RWPE1 (cell line): Measurements from ENCODE around the gene ACTL6B.

Experiments used
- CTCF ChIA-PET: fragments of 350-600 bp; sonication (Branson Sonifier 250); formaldehyde crosslinking; extraction: SDS; loops from one replicate; lab custom pipeline; 2021; lab: Yijun Ruan, JAX
- POLR2A ChIA-PET: fragments of 400-600 bp; formaldehyde crosslinking; extraction: SDS; loops from one replicate; lab custom pipeline; 2020; ENCODE audit warnings: antibody characterized with exemption; ENCODE audit not compliant: low non-redundant PET; lab: Yijun Ruan, JAX
- DNase-seq: peaks from one replicate; pipeline ENCODE4 v3.0.0; 2012; ENCODE audit warnings: low spot score
- H3K27ac ChIP-seq: fragments of 450-650 bp; 2 replicates; pipeline ENCODE4 v1.5.1; 2017
- CTCF ChIP-seq: fragments of 450-650 bp; conservative IDR thresholded peaks from 2 replicates; pipeline ENCODE4 v1.5.1; 2017; ENCODE audit warnings: low read depth, mild to moderate bottlenecking

The ACTL6B gene

DNA sequence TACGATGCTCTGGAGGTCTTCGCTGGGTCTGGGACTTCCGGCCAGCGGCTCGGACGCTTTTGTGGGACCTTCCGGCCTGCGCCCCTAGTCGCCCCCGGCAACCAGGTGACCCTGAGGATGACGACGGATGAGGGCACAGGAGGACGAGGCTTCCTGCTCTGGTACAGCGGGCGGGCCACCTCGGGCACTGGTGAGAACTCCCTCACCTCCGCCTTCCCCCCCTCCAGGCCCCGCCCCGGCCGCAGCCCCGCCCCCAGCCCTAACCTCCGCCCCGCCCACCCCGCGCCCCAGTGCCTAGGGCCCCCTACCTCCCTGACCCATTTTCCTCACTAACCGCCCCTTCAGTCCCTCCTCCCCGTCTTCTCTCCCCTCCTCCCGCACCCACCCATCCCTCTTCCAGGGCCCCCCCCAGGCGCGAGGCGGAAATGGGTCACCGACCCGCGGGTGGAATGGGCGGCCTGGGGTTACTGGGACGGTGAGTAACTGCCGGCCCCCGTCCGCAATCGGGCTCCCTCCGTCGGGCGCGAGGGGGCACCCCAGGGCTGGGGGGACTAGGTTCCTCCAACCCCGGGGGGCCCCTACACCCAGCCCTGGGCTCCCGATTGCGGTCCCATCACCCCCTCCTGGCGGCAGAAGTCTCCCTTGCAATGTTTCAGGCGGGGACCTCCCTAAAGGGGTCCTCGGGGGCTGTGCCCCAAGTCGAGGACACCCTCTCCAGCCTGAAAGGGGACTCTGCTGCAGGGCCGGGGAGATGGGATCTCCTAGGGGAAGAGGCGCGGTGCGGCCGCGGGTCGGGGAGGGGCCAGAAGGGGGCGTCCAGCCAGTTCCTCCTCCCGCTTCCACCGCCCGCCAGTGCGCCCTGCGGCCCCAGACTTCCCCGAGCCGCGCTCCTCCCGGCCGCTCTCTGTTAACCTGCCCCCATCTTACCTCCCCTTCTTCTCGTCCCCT, 51.9 kb downstream of the ACTL6B start:
- ChIA-PET CTCF (interaction anchor here (0.7 to 1.1 kb wide), 4 partner anchors 14 to 40 kb away, joined by 3 to 4 read pairs (median 4); partner anchors contain the start of genes FBXO24 and LRCH4), POLR2A (interaction anchor here (1.2 kb wide), 1 partner anchor 18 kb away, joined by 3 read pairs; the partner anchor contains the start of gene FBXO24)
- TF ChIP-seq CTCF, result peak; percentile 73
- peak; percentile 89 for DNase-seq
- peak overlapping the region; percentile 78 for H3K27ac ChIP-seq

- H3K27ac ChIP-seq, result peak overlapping the region; percentile 78
- POLR2A ChIA-PET, result interaction anchor here (1.2 kb wide), 1 partner anchor 17 kb away, joined by 3 read pairs; the partner anchor contains the start of gene FBXO24
- CTCF ChIA-PET, result interaction anchor here (0.7 to 1.1 kb wide), 2 partner anchors 19 to 39 kb away, joined by 3 to 4 read pairs; no protein-coding TSS in a partner anchor
- peak; percentile 10 for DNase-seq
- TF ChIP-seq CTCF, result no peak
These were observed 52.6 kb downstream of the ACTL6B start for GRCh38 chr7:100603726-100604027.

DNA sequence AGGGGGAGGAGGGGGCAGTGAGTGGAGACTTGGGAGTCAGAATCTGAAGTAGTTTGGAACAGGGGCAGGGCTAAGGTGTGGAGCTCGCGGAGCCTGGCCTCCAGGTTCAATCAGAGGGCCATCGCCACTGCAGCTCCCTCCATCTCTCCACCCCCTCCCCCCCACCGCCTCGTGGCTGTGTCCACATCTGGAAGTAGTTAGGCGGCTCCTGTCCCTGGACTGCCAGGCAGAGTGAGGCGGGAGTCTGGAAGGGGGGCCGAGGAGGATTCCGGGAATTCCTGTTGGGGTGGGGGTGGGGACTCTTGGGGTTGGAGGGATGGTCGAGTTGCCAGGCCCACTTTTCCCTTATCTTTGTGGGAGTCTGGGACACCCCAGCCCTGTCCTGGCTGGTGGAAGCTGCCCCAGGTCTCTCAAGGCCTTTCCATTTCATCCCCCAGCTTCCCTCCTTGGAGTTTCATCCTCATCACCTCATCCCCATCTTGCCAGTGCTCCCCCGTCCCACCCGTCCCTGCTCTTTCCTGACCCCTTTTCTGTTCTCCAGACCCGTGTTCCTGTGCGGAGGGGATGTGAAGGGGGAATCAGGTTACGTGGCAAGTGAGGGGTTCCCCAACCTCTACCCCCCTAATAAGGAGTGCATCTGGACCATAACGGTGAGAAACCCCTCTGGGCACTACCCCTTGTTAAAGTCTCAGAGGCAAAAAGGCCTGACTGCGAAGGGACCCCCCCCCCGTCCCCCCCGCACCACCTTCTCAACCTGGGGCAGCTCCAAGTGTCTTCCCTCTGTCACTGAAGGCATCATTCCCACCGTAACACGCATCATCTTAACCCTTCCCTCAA, 53.1 kb downstream of the ACTL6B start:
- peak overlapping the region; percentile 78 for H3K27ac ChIP-seq
- POLR2A ChIA-PET, result interaction anchor here (1.2 kb wide), 1 partner anchor 17 kb away, joined by 3 read pairs; the partner anchor contains the start of gene FBXO24
- no peak for DNase-seq
- no peak for TF ChIP-seq CTCF
- CTCF ChIA-PET, result interaction anchor here (1.1 kb wide), 1 partner anchor 39 kb away, joined by 3 read pairs; no protein-coding TSS in a partner anchor

- TF ChIP-seq CTCF, result no peak
- POLR2A ChIA-PET, result no interaction called here
- no peak overlapping the region for H3K27ac ChIP-seq
- CTCF ChIA-PET, result no interaction called here
- no peak for DNase-seq
These were observed 55.6 kb downstream of the ACTL6B start for GRCh38 chr7:100600730-100601038.

GRCh38 chr7:100599911-100600729, 56.1 kb downstream of the ACTL6B start:
- ChIA-PET CTCF (no interaction called here), POLR2A (no interaction called here)
- TF ChIP-seq CTCF, result no peak

More at GRCh38 chr7:100599911-100600729, 56.1 kb downstream of the ACTL6B start:
- H3K27ac ChIP-seq, result no peak overlapping the region
- no peak for DNase-seq
